Erythroblast (primary cell): ENCODE data around the gene BMP5.
"Not testable (repeated sequence)": the region's sequence is repeated elsewhere in the genome, so short reads cannot be mapped to it uniquely, and the experiment has no call there.

Source experiments
- DNase-seq, 2 experiments: peaks; one replicate each; lab custom pipeline; 2025; lab: John Stamatoyannopoulos, UW
- GATA1 ChIP-seq: IDR thresholded peaks from 2 replicates; pipeline ENCODE4 v1.6.1; 2011; ENCODE audit warnings: low read depth, mild to moderate bottlenecking, control low read depth, low read length, moderate library complexity
- POLR2A ChIP-seq: IDR thresholded peaks from 2 replicates; pipeline ENCODE4 v1.6.1; 2011; ENCODE audit warnings: mild to moderate bottlenecking, low read length

The BMP5 gene

DNA sequence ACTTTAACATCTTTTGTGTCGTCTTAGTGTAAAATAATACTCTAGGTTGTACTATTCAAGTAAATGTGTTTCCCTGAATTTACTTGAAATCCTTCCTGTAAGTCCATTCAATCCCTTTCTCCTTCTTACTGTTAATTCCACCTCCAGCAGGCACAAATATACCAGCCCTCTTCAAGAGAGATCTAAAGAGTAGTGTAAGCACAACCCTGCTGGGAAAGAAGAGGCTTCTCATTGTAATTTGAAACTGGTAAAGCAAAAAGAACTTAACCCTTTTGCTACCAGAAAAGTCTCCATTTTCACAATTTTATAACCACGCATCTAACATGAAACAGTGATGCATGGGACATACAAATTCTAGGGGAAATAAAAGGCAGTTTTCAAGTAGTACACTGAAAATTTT is at the start of gene BMP5:
BMP5 (minus strand) TSS at position 191 of the 400 bp plus-strand sequence. CDS start 725 bp downstream, outside the sequence.
- DNase-seq = no peak
- no peak for TF ChIP-seq POLR2A
- TF ChIP-seq GATA1 = no peak

GRCh38 chr6:55922406-55922805 is 47.0 kb upstream of the BMP5 start:
- no peak for DNase-seq
- TF ChIP-seq POLR2A (no peak), GATA1 (no peak)

- TF ChIP-seq POLR2A = no peak
- TF ChIP-seq GATA1 = no peak
- no peak for DNase-seq
Observed at GRCh38 chr6:55919716-55920308, 44.4 kb upstream of the BMP5 start.

GRCh38 chr6:55918639-55919038 is 43.2 kb upstream of the BMP5 start:
- TF ChIP-seq POLR2A = no peak
- TF ChIP-seq GATA1 = no peak
- DNase-seq = no peak

DNA sequence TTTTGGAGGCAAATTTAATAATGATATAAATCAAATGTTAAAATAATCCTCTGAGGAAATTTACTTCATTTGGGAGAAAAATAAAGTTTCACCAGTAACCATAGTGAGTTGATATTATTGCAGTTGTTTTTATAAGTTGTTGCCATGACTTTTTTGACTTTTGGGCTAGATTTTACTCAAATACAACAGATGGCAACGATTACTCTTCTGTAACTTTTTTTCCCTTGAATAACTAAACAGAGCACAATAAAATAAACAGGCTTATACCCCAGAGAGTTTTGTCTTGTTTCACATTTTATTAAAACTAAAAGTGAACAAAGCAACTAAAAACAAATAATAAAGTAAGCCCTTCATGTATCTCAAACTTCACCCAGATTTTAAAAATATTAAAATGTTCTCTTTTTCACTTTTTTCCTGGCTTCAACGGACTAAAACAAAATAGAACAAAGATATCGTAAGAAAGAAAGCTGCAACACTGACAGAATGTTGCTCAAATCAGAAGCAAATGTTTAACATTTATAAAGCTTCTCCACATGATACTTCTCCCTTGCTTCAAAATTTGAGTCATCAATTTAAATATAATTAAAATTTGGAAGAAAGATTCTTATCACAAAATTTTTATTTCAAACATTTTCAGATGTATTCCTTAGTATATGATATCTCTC is 42.5 kb upstream of the BMP5 start:
- no peak for DNase-seq
- TF ChIP-seq GATA1 = no peak
- no peak for TF ChIP-seq POLR2A

GRCh38 chr6:55916188-55916587 is 40.8 kb upstream of the BMP5 start:
- TF ChIP-seq POLR2A (no peak), GATA1 (no peak)
- DNase-seq = no peak

DNA sequence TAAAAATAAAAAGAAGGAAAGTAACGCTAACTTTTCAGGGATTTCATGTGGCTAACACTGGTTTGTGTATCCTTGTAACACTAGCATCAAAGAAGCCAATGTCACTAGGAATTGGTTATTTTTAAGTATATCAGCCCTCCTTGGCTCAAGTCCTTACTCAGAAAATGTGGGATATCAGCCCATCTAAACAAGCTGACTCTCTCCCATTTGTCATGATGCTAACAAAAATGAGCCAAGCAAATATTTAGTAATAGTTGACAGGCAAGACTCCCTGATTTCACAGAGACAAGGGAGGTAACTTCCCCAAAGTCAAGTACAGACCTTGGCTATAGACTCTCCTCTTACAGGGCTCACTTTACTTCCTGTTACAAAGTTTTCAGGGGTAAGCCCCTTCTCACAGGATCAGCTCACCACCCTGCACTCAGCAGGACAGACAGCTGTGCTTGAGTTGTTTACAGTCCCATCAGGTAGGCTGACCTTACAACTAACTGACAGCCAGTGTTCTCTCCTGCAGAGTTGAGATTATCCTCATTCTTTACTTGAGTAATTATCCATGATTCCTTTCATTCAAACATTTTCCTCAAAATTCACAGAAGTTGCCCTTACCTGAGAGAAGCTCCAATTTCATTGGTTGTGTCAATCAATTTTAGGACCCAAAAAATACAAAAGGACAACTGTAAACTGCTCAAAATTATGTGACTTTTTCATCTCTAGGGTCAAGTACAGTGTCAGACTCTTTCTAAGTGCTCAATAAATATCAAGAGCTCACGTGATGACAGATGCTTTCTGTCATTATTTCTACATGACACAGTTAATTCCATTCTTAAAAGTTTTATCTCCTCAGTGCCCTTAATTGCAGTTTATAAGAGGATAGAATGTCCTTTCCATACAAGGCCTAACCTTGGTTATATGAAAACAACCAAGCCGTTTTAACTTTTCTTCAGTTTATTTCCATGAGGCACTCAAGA is 38.1 kb upstream of the BMP5 start:
- no peak for TF ChIP-seq GATA1
- TF ChIP-seq POLR2A = no peak
- no peak for DNase-seq

DNA sequence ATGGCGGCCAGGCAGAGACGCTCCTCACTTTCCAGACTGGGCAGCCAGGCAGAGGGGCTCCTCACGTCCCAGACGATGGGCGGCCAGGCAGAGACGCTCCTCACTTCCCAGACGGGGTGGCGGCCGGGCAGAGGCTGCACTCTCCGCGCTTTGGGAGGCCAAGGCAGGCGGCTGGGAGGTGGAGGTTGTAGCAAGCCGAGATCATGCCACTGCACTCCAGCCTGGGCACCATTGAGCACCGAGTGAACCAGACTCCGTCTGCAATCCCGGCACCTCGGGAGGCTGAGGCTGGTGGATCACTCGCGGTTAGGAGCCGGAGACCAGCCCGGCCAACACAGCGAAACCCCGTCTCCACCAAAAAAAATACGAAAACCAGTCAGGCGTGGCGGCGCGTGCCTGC is 35.1 kb upstream of the BMP5 start:
- DNase-seq = not testable (repeated sequence)

- DNase-seq = not testable (repeated sequence)
Observed at GRCh38 chr6:55909911-55910310, 34.5 kb upstream of the BMP5 start.

GRCh38 chr6:55902796-55903195 is 27.4 kb upstream of the BMP5 start:
- no peak for DNase-seq
- TF ChIP-seq POLR2A (no peak), GATA1 (no peak)

DNA sequence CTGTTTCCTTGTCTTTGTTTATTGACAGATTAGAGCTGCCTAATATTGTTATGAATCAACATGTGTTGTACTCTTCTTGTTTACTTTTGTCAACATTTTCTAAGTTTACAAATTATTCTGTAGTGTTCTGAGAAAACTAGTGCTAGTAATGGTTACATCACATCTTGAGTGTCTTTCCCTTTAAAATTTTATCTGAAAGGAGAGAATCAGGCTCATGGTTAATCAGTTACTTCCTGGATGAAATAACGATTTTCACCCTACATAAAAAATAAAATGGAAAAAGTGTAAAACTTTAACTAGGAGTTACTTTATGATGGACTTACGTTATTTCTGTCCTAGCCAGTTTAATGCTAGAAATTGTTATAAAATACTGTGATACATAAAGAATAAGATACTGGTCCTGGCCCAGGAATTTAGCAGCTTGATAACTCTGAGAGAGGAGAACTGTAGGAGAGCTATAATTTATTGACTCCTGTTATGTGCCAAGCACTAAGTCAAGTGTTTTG is 26.4 kb upstream of the BMP5 start:
- no peak for DNase-seq
- TF ChIP-seq GATA1 (no peak), POLR2A (no peak)

GRCh38 chr6:55898342-55898741 is 23.0 kb upstream of the BMP5 start:
- DNase-seq = no peak
- TF ChIP-seq GATA1 = no peak
- TF ChIP-seq POLR2A = no peak

- TF ChIP-seq POLR2A = no peak
- TF ChIP-seq GATA1 = no peak
- no peak for DNase-seq
Observed at GRCh38 chr6:55897346-55897745, 22.0 kb upstream of the BMP5 start.
